ENCODE measurements around the gene GCM1.

The GCM1 gene

DNA sequence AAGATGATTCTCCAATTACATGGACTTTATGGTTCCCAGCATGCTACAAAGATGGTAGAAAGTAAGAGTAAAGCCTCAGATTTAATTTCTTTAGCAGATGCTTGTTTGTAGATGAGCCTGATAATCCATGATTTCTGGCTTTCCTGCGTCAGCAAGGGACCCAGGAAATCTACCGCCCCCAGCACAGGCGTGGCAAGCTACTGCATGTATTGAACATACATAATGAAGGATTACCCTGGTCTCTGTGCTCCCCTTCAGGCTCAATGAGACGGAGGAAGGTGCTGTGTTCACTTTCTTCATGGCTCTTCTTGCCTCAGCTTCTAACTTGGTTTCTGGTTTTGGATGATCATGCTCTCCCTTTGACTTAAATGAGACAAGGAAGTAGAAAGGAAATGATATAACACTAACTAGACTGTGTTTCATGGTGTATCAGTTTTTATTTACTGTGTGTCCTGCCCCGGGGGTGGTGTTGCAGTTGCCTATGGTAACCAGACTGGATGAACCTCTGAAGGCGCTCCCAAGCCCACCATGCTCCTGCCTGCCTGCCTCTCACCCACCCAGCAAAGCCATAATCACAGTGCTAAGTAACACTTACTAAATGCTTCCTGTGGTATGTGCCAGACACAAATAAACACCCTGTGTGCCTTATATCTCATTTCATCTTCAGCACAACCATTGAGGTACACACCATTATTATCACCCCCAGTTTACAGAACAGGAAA is 17.9 kb downstream of the GCM1 start:
- TF ChIP-seq ZNF274 (IDR thresholded peaks at IDR 0.05; ENCODE audit: low read depth, low read length): no peak

DNA sequence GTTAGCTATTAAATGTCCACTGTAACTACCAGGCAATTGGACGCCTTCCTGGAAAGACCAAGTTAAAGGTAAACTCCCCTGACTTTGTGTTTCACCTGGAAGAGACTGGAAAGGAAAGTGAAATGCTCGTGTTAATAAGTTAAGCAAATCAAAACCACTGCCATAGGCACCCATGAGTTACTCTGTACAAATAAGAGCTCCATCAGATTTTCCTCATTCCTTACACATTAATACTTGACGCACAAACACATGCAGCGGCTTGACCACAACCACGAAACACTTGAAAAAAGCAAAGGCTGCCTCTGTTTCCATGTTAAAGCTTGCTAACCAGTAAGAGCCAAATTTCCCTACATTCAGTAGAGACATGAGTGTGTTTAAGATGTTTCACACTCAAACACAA is 19.8 kb downstream of the GCM1 start:
- TF ChIP-seq ZNF274 (IDR thresholded peaks at IDR 0.05; ENCODE audit: low read depth, low read length): no peak
- no peak overlapping the region for H3K4me3 ChIP-seq (ENCODE audit: low read length)

More for the DNA sequence above, 17.9 kb downstream of the GCM1 start:
- no peak overlapping the region for H3K4me3 ChIP-seq (ENCODE audit: low read length)

DNA sequence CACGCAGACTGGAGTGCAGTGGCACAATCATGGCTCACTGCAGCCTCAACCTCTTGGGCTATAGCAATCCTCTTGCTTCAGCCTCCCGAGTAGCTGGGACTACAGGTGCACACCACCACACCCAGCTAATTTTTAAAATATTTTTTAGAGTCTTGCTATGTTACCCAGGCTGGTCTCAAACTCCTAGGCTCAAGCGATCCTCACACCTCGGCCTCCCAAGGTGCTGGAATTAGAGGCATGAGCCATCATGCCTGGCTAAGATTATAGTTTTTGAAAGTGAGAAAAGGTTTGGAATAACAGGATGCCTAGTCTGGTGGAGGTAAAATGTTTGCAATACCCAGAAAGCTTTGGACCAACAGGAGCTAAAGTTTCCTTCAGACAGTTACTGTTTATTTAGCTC is 23.4 kb downstream of the GCM1 start:
- no peak for TF ChIP-seq ZNF274 (IDR thresholded peaks at IDR 0.05; ENCODE audit: low read depth, low read length)
- no peak overlapping the region for H3K4me3 ChIP-seq (ENCODE audit: low read length)

DNA sequence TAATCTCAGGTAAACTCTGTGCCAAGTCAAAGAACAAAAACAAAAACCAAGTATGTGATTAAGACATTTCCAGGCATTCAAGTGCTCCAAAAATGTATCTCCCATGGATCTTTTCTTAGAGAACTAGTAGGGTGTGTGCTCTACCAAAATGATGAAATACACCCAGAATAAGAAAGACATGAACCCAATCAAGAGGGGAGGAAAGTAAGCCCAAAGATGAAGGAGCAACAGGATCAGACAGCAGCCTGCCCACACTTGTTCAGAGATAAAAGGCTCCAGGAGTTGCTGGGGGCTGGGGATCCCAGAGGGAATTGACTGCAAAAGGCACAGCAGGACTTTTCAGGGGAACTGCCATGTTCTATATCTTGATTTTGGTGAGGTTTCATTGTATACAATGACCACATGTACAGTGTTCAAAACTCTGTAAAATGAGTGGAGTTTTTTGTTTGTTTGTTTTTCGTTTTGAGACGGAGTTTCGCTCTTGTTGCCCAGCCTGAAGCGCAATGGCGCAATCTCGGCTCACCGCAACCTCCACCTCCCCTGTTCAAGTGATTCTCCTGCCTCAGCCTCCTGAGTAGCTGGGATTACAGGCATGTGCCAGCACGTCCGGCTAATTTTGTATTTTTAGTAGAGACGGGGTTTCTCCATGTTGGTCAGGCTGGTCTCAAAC is 24.4 kb downstream of the GCM1 start:
- no peak for TF ChIP-seq ZNF274 (IDR thresholded peaks at IDR 0.05; ENCODE audit: low read depth, low read length)
- H3K4me3 ChIP-seq (ENCODE audit: low read length): no peak overlapping the region

DNA sequence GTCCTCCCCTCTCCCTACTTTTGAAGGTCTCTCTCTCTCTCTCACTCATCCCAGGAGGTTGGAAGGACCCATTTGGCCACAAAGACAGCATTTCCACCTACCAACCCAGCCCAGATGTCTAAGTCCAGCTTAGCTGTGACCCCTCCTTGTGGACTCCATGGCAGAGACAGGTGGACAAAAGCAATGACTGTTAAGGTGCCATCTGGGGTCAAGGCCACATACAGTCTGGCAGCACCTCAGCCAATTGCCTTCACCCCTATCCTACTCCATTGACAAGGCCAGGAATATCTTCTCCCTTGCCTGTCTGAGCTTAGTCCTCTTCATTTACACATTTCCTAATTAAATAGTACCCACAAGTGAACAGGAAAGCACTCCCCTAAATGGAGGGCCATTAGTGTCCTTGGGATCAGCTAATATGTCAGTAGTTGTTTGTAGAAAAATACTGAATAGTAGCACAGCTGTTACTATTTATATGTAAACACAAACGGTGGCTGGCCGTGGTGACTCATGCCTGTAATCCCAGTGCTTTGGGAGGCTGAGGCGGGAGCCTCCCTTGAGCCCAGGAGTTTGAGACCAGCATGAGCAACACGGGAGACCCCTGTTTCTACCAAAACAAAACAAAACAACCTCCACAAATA is 28.8 kb downstream of the GCM1 start:
- no peak overlapping the region for H3K4me3 ChIP-seq (ENCODE audit: low read length)
- TF ChIP-seq ZNF274 (IDR thresholded peaks at IDR 0.05; ENCODE audit: low read depth, low read length): no peak

DNA sequence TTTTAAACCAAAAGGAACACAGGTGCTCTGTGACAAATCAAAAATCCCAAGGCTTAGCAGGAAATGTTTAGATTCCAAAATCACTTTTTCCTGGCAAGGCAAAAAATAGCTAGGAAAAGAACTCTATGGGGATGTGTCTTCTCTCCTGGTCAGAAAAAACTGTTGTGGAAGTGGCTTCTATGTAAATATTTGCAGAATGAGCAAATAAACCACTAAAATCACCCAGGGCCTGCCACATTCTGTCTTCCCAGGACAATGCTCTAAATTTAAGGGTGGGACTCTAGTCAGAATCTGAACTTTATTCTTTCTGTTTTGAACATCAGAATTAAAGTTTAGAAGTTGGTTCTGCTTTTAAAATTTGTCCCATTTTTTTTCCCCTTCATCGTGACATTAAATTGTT is 29.3 kb downstream of the GCM1 start:
- no peak for TF ChIP-seq ZNF274 (IDR thresholded peaks at IDR 0.05; ENCODE audit: low read depth, low read length)
- H3K4me3 ChIP-seq (ENCODE audit: low read length): no peak overlapping the region

DNA sequence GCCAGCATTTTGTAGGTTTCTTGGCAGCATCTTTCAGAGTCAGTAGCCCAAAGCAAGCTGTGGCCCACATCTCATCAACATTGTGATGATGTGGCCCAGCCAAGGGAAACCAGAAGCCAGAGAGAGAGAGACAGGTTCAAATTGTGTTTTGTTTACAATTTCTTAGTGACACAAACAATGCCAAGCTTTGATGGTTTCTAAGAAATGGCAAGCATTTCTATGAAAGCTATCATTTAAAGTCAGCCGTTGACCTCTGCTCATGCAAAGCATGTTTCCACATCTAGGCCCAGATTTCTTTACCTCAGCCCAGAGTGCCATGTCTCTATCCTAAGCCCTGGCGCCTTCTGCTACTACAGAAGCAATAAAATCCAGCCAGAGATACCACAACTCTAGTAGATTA is 32.9 kb downstream of the GCM1 start:
- TF ChIP-seq ZNF274 (IDR thresholded peaks at IDR 0.05; ENCODE audit: low read depth, low read length): no peak
- H3K4me3 ChIP-seq (ENCODE audit: low read length): no peak overlapping the region

DNA sequence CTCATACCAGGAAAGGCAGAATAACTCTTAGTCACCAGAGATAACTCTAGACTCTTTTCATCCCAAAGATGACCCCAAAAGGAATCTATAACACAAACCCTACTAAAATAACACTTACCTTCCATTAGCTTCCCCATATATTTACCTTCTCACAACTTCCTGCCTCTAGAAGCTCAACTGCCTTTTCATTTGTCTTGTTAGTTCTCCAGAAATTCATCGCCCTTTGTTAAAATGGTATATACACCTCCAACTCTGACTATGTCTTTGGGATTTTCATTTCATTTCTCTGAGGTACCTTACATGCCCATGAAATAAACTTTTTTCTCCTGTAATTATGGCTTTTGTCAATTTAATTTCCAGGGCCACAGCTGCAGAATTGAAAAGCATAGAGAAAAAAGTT is 33.5 kb downstream of the GCM1 start:
- H3K4me3 ChIP-seq (ENCODE audit: low read length): no peak overlapping the region
- no peak for TF ChIP-seq ZNF274 (IDR thresholded peaks at IDR 0.05; ENCODE audit: low read depth, low read length)

DNA sequence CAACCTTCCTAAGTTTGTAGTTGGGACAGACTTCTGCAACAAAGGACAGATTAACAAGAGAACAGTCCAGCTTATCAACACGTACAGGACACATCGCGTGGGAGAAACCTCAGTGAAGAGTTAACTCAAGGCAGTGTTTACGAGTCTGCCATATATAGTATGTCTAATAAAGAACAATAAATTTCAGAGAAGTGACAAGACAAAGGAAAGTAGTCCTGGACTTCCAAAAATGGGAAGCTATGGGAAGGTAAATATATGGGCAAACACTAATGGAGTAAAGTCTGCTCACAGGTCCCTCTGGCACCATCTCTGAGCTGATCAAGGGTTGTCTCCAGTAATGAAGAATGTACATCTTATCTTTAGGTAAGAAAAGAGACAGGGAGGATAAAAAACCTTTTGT is 34.9 kb downstream of the GCM1 start:
- H3K4me3 ChIP-seq (ENCODE audit: low read length): no peak overlapping the region
- TF ChIP-seq ZNF274 (IDR thresholded peaks at IDR 0.05; ENCODE audit: low read depth, low read length): no peak

DNA sequence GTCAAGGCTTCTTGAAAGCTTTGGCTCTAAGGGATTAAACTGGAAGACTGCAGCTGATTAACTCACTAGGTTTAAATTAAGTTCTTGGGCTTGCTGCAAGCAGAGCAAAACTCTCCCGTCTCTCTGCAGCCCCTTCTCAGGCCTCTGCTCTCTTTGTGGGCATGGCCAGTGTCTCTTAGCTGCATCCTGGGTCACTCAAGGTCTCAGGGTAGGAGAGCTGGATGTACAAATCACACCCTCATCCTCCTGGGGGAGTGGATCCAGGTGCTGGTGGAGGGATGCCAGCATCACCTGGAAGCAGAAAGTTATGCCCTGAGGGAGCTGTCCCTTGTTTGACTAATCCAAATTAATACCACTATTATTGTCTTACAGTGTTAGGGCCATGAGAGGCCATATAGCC is 35.8 kb downstream of the GCM1 start:
- H3K4me3 ChIP-seq (ENCODE audit: low read length): no peak overlapping the region
- TF ChIP-seq ZNF274 (IDR thresholded peaks at IDR 0.05; ENCODE audit: low read depth, low read length): no peak

DNA sequence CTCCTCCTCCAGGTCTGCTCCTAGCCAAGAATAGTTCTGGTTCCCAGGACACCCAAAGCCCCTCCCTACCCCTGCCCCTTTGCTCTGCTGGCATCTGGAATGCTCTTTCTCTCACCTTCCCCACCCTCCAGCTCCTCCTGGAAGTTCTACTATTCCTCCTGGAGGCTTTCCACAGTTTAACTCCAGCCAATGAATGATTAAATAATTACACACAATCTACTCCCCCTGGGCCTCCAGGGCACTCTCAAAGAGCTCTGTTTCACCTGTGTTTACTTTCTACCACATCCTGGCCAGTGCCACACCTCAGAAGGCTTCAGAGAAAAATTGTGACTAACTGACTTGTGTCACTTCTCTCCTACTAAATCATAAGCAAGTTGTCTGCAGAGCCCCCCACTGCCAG is 36.2 kb downstream of the GCM1 start:
- no peak overlapping the region for H3K4me3 ChIP-seq (ENCODE audit: low read length)

DNA sequence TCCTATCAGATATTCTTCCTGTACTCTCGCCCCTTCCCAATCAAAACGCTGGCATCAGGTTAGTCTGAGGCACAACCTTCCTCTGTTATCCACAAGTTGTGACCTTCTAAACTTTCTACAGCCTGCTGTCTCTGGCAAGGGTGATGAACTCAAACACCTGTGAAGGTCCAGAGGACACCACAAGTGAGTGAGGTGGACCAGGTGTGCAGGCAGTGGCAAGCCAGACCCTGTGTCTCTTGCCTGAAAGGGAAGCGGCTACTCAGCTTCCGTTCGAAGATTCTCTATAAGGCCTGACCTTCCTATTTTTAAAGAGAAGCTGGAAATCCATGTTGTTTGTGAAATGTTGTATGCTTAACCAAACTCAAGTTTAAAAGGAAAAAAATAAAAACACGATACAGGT is 36.8 kb downstream of the GCM1 start:
- TF ChIP-seq ZNF274 (IDR thresholded peaks at IDR 0.05; ENCODE audit: low read depth, low read length): no peak
- H3K4me3 ChIP-seq (ENCODE audit: low read length): no peak overlapping the region

More for the DNA sequence above, 36.2 kb downstream of the GCM1 start:
- no peak for TF ChIP-seq ZNF274 (IDR thresholded peaks at IDR 0.05; ENCODE audit: low read depth, low read length)

DNA sequence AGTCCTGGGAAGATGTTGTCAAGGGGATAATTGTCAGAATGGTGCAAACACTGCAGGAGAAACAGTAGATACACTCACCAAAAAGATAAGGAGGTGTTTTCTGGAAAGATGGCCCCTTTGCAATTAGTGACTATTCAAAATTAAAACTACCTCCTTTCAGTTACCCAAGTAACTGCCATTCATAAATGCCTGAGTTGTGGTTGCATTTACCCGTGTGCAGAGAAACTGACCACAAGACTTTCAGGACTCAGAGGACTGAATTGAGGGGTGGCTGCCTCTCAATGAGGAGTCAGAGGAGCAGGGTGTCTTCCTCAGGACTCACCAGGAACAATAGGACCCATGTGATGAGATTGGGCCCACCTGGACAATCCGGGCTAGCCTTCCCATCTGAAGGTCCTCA is 39.0 kb downstream of the GCM1 start:
- H3K4me3 ChIP-seq (ENCODE audit: low read length): no peak overlapping the region
- no peak for TF ChIP-seq ZNF274 (IDR thresholded peaks at IDR 0.05; ENCODE audit: low read depth, low read length)

DNA sequence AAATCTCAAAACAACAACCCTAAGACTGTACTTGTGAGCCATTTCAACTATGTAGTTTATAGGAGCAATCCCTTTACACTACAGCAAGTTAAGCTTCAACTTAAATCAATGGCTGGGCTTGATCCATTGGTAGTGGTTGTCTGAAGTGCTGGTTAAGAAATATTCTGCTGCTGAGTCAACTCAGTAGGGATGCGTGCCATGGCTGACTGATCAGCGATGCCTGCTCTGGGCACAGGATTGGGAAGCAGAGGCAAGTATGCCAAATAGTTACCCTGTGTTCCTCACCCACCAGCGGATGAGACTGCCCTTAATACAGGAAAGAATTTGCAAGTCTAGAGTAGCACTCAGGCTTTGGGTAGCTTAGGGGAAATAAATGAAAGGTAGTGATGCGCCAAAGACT is 41.5 kb downstream of the GCM1 start:
- no peak for TF ChIP-seq ZNF274 (IDR thresholded peaks at IDR 0.05; ENCODE audit: low read depth, low read length)
- H3K4me3 ChIP-seq (ENCODE audit: low read length): no peak overlapping the region

DNA sequence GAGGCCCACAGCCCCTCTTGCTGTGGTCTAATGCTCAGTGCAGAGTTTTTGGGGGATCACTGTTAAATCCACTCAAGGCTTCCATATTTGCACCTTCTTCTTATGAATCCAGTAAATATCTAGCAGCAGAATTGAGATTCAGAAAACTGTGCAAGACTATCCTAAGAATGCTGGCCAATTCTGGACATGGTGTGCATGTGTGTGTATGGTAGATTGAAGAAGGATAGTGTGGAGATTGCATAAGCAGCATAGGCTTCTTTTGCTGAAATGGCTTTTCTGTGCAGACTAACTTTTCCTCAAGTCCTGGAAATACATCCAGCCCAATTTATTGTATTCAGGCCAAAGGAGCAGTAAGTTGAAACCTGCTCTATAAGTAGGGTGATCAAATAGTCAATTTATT is 43.7 kb downstream of the GCM1 start:
- H3K4me3 ChIP-seq (ENCODE audit: low read length): no peak overlapping the region
- TF ChIP-seq ZNF274 (IDR thresholded peaks at IDR 0.05; ENCODE audit: low read depth, low read length): no peak

Data from GM08714 (cell line).